T-helper 2 cell treated with Interferon-gamma antibody and Interleukin-4, amounts not matched to agents 100 ng/mL and 5 ng/mL, for 36 hours (primary cell): ENCODE data around the gene BATF3. TPM values are rescaled to one million over a fixed set of nuclear protein-coding genes. Genes with fewer than 3 reads are reported as not detected.
"Not testable (repeated sequence)": the region's sequence is repeated elsewhere in the genome, so short reads cannot be mapped to it uniquely, and the experiment has no call there.

Experiments used
- intact Hi-C: fragments of 100-400 bp; cut with micrococcal nuclease; formaldehyde crosslinking; loops from one replicate; pipeline ENCODE4 v1.15.1; 2023
- total RNA-seq: library from RNA; stranded (reverse); gene quantifications from 2 replicates; pipeline ENCODE4 v1.2.3, GENCODE V29; 2022

Gene BATF3
- total RNA-seq, 1 donor from 2014 or later = 35.3 TPM

- intact Hi-C loops = loop anchor here (1.0 kb wide), 3 partner anchors 34 to 330 kb away; partner anchors contain the start of gene BATF3
These were observed 34.2 kb downstream of the BATF3 start for GRCh38 chr1:212665241-212666115.

DNA sequence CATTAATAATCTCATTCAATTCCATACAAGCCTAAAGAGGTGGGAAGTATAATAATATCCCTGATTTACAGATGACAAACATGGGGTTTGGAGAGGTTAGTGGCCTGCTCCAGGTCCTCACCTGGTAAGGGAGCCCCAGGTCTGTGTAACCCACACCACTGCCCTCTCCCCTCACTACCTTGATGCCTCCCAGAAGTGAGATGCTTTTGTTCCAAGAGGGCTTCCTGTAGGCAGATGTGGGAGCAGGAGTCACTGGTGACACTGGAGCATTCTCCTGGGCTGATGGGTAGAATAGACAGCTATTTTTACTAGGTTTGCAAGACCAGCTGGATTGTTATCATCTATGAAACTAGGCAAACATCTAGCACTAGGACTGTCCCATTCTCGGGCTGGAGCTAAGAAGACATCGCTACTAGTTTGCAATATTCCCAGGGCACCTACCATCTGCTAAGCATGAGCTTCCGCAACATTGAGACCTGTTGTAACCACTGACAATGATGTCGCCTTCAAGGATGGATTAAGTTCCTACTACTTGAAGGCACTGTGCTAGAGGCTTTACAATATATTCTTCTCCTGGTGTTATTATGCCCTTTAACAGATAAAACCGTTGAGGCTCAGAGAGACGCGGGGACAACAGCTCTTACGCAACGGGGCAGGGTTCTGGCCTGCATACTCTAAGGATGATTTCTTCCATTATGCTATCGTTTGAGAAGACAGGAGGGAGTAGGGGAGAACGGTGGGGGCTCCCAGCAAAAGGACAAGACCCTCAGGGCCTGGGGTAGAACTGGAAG, 35.0 kb downstream of the BATF3 start:
- intact Hi-C loops = loop anchor here (1.0 kb wide), 3 partner anchors 35 to 331 kb away; partner anchors contain the start of gene BATF3

DNA sequence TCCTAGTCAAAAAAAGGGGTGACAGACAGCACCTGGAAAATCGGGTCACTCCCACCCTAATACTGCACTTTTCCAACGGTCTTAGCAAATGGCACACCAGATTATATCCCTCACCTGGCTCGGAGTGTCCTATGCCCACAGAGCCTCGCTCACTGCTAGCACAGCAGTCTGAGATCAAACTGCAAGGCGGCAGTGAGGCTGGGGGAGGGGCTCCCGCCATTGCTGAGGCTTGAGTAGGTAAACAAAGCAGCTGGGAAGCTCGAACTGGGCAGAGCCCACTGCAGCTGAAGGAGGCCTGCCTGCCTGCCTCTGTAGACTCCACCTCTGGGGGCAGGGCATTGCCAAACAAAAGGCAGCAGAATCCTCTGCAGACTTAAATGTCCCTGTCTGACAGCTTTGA, 41.4 kb downstream of the BATF3 start:
- intact Hi-C loops = not testable (repeated sequence)

- intact Hi-C loops = no loop called here
These were observed 42.9 kb downstream of the BATF3 start for GRCh38 chr1:212656730-212657129.

GRCh38 chr1:212655668-212656440, 43.8 kb downstream of the BATF3 start:
- intact Hi-C loops = no loop called here

GRCh38 chr1:212652609-212653008, 47.0 kb downstream of the BATF3 start:
- intact Hi-C loops = no loop called here

DNA sequence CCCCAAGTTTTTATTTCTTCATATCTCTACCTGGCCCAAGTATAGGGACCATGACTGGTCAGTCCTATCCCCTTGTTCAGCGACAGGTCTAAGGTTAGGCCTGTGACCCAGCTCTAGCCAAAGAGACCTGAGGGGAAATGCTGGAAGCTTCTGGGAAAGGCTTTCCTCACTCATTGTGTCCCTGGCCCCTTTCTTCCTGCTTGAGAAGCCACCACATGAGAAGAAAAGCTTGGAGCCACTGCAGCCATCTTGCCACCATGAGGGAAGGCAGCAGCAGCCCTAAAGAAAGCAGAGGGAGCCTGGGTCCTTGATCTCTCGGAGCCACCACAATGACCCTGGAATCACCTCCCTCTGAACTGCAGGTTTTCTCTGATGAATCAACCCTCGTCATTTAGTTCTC, 47.7 kb downstream of the BATF3 start:
- intact Hi-C loops = no loop called here

DNA sequence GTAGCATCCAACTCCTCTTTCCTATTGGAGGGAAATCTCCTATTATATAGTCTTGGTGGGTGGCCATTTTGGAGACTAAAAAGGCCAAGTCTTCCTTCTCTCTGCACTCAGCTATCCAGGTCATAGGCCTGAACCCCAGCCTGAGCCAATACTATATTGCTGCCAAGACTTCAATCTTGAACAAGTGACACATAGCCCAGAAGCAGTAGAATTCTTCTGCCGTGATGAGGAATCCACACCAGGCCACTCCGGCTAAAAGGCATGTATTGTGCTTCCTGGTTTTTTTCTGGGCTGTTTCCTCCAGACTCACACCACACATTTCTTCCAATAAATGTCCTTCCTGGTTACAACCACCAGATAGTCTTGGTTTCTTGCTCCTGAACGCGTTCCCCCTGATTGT, 48.1 kb downstream of the BATF3 start:
- intact Hi-C loops = no loop called here

- intact Hi-C loops = no loop called here
These were observed 49.4 kb downstream of the BATF3 start for GRCh38 chr1:212650228-212650627.

GRCh38 chr1:212649020-212649419, 50.6 kb downstream of the BATF3 start:
- intact Hi-C loops = no loop called here

GRCh38 chr1:212648431-212648830, 51.2 kb downstream of the BATF3 start:
- intact Hi-C loops = no loop called here

DNA sequence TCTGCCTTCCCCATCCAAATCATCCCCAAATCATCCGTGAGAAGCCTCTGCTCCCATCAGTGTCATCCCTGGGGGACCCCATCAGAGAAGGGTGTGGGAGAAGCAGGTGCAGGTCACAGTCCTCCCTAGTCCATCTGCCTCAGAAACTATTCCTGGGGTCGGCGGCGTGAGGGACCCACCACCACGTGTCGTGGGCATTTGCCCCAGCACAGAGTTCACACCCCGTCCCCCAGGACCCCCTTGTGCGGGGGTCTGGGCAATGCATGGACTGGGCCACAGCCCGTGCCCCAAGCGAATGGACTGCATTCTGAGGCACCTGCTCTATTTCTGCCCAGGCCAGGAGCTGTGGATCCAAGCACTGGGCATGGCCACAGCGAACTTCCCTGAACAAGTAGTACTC, 52.6 kb downstream of the BATF3 start:
- intact Hi-C loops = no loop called here

DNA sequence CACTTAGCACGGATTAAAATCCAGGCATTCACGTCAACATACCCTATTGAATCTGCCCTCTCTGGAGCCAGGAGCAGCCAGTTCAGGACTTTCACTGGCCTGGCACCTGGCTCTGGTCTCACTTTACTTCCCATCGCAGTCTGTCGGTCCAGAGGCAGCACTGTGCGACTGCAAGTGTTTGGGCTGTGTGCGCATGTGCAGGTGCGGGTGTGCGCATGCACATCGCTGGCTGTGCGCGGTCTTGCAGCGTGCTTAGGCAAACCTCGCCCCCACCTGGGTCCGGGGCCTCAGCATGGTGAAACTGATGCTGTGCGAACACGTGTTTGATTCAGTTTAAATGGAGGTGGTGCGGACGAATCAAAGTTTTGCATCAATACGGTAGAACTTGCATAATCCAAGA, 53.1 kb downstream of the BATF3 start:
- intact Hi-C loops = no loop called here

GRCh38 chr1:212645546-212646543, 53.8 kb downstream of the BATF3 start:
- intact Hi-C loops = no loop called here

GRCh38 chr1:212644866-212645545, 54.6 kb downstream of the BATF3 start:
- intact Hi-C loops = no loop called here

DNA sequence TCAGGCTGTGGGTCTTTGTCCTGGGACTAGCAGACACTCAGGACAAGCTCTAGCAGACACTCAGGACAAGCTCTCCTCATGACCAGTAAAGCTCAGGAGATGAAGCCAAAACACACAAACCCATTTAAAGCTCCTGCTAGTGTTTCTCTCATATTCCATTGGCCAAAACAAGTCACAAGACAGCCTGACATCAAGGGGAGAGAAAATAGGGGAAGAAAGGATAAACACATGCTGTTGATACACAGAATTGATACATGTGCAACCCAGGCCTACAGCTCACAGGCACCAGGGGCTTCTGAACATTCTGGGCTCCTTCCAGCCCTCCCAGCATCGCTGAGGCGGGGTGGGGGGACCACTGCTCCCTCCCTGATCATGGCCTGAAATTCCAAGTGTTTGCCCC, 55.8 kb downstream of the BATF3 start:
- intact Hi-C loops = no loop called here

- intact Hi-C loops = no loop called here
These were observed 57.7 kb downstream of the BATF3 start for GRCh38 chr1:212641956-212642355.

DNA sequence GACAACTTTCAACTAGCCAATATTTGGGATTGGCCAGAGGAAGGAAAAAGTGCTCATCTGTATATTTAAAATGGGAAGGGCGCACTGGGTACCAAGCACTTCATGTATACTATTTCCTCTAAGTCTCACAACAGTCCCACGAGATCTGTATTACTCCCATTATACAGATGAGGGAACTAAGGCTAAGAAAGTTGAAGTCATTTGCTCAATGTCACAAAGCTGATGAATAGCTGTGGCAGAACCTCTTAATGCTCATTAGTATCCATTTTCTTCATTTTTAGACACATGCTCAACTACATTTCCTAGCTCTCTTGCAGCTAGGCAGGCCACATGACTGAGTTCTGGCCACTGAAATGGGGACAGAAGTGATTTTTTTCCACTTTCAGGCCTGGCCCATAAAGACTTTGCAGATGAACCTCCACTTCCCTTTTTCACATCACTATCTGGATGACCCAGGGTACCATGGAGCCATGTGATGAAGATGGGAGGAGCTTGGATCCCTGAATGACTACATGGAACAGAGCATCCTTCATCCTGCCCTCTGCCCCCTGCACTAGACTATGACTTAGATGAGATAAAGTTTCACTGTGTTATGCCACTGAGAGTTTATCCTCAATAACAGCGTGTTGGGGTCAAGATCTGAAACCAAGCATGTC, 59.3 kb downstream of the BATF3 start:
- intact Hi-C loops = no loop called here

DNA sequence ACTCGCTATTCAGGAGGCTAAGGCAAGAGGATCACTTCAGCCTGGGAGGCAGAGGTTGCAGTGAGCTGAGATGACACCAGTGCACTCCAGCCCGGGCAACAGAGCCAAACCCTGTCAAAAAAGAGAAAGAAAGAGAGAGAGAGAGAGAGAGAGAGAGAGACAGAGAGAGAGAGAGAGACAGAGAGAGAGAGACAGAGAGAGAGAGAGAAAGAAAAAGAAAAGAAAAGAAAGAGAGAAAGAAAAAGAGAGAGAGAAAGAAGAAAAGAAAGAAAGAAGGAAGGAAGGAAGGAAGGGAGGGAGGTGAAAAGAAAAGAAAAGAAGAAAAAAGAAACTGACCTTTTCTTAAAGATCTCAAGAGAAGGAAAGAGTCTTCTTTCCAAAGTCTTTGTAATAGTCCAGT, 60.1 kb downstream of the BATF3 start:
- intact Hi-C loops = not testable (repeated sequence)
